Measurements from ENCODE around the gene ACTN3. TPM values are rescaled to one million over a fixed set of nuclear protein-coding genes. Genes with fewer than 3 reads are reported as not detected.

ACTN3 gene
- total RNA-seq, 1 donor from 2014 or later, result not detected

DNA sequence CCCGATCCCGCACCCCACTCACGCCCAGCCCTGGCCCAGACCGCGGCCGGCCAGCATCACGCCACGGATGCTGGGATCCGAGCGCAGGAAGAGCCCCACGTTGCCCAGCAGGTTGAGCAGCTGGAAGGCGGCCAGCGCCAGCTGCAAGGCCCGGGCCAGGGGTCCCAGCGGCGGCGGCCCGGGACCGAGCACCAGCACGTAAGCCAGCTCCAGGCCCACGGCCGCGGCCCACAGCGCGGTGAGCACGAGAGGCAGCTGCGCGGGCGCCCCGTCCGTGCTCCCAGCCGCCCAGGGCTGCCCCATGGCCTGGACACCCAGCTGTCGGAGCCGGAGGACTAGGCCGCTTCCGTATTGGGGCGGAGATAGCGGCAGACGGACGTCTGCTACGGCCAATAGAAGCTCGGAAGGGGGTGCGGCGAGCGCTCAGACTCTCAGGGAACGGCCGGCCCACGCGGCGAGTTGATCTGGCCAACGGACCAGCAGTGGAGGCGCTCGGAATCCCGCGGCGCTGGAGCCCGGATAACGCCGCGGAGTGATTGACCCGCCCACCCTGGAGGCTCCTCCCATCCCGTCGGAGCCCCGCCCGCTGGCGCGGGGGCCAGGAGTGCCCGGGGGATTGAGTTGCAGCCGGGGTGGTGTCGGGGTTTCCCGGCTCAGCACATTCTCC lies 869 bp upstream of the ACTN3 start, which contains the start of gene ZDHHC24:
Gene ZDHHC24 (minus strand): TSS at position 348 of the 667 bp plus-strand sequence. CDS start 45 bp downstream, at position 303.
- TF ChIP-seq, protein P1, sequence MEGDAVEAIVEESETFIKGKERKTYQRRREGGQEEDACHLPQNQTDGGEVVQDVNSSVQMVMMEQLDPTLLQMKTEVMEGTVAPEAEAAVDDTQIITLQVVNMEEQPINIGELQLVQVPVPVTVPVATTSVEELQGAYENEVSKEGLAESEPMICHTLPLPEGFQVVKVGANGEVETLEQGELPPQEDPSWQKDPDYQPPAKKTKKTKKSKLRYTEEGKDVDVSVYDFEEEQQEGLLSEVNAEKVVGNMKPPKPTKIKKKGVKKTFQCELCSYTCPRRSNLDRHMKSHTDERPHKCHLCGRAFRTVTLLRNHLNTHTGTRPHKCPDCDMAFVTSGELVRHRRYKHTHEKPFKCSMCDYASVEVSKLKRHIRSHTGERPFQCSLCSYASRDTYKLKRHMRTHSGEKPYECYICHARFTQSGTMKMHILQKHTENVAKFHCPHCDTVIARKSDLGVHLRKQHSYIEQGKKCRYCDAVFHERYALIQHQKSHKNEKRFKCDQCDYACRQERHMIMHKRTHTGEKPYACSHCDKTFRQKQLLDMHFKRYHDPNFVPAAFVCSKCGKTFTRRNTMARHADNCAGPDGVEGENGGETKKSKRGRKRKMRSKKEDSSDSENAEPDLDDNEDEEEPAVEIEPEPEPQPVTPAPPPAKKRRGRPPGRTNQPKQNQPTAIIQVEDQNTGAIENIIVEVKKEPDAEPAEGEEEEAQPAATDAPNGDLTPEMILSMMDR (IDR thresholded peaks at IDR 0.05; ENCODE audit: insufficient read depth, low read depth, low read length), result no peak
- no peak for TF ChIP-seq EZH2 (IDR thresholded peaks at IDR 0.05; ENCODE audit: insufficient read depth, low read length)
- Mint-ChIP-seq H3K9me3 (ENCODE audit: unreplicated experiment) (no peaks in the 10 kb centered on the region), H3K4me1 (ENCODE audit: low read depth, unreplicated experiment) (peaks cover 6% of the 10 kb centered on the region), H3K27me3 (ENCODE audit: low read depth, unreplicated experiment) (peaks cover 27% of the 10 kb centered on the region), H3K4me3 (ENCODE audit: unreplicated experiment) (peak within 1 kb of the TSS; percentile 86), H3K36me3 (ENCODE audit: low read depth, unreplicated experiment) (peaks cover 12% of the 10 kb centered on the region), H3K27ac (ENCODE audit: unreplicated experiment) (peak within 1 kb of the TSS; percentile 86)
- H3K4me1 ChIP-seq (ENCODE audit: insufficient read depth, low read length), result peaks cover 28% of the 10 kb centered on the region
- peak within 1 kb of the TSS; percentile 78 for H2AFZ ChIP-seq (ENCODE audit: low read depth, low read length)
- peak; percentile 23 for FAIRE-seq
- H3K27me3 ChIP-seq (ENCODE audit: insufficient read depth, low read length), result peaks cover 2% of the 10 kb centered on the region
- H3K9me3 ChIP-seq (ENCODE audit: insufficient read depth, low read depth, low read length), result no peaks in the 10 kb centered on the region
- peak within 1 kb of the TSS; percentile 57 for H3K27ac ChIP-seq (ENCODE audit: low read depth, low read length)
- peak within 1 kb of the TSS; percentile 88 for H3K4me2 ChIP-seq (ENCODE audit: low read length)
- H3K9ac ChIP-seq (ENCODE audit: low read length), result peak within 1 kb of the TSS; percentile 84
- peak; percentile 91 for DNase-seq (ENCODE audit: low read depth)
- H3K36me3 ChIP-seq (ENCODE audit: insufficient read depth, low read length), result no peaks in the 10 kb centered on the region
- H3K79me2 ChIP-seq (ENCODE audit: insufficient read depth, low read length), result no peaks in the 10 kb centered on the region
- peaks cover 7% of the 10 kb centered on the region for H4K20me1 ChIP-seq (ENCODE audit: insufficient read depth, low read length)
- H3K4me3 ChIP-seq (ENCODE audit: insufficient read depth, low read depth, low read length), result peak within 1 kb of the TSS; percentile 66

- Histone ChIP-seq H3K4me1 (ENCODE audit: insufficient read depth, low read length) (peaks cover 28% of the 10 kb centered on the region), H3K27ac (ENCODE audit: low read depth, low read length) (no peak overlapping the region), H3K4me3 (ENCODE audit: insufficient read depth, low read depth, low read length) (no peak overlapping the region), H3K9ac (ENCODE audit: low read length) (no peak overlapping the region), H3K9me3 (ENCODE audit: insufficient read depth, low read depth, low read length) (no peaks in the 10 kb centered on the region), H3K4me2 (ENCODE audit: low read length) (peak overlapping the region; percentile 88), H3K36me3 (ENCODE audit: insufficient read depth, low read length) (no peaks in the 10 kb centered on the region), H3K27me3 (ENCODE audit: insufficient read depth, low read length) (peaks cover 2% of the 10 kb centered on the region), H3K79me2 (ENCODE audit: insufficient read depth, low read length) (no peaks in the 10 kb centered on the region), H2AFZ (ENCODE audit: low read depth, low read length) (no peak overlapping the region), H4K20me1 (ENCODE audit: insufficient read depth, low read length) (peaks cover 7% of the 10 kb centered on the region)
- Mint-ChIP-seq H3K27me3 (ENCODE audit: low read depth, unreplicated experiment) (peaks cover 30% of the 10 kb centered on the region), H3K27ac (ENCODE audit: unreplicated experiment) (no peak overlapping the region), H3K9me3 (ENCODE audit: unreplicated experiment) (no peaks in the 10 kb centered on the region), H3K36me3 (ENCODE audit: low read depth, unreplicated experiment) (peaks cover 8% of the 10 kb centered on the region), H3K4me3 (ENCODE audit: unreplicated experiment) (peak overlapping the region; percentile 34), H3K4me1 (ENCODE audit: low read depth, unreplicated experiment) (peaks cover 5% of the 10 kb centered on the region)
- FAIRE-seq (no peak), DNase-seq (ENCODE audit: low read depth) (no peak)
- TF ChIP-seq, protein P1 (IDR thresholded peaks at IDR 0.05; ENCODE audit: insufficient read depth, low read depth, low read length), result no peak
- no peak for TF ChIP-seq EZH2 (IDR thresholded peaks at IDR 0.05; ENCODE audit: insufficient read depth, low read length)
These were observed 411 bp downstream of the ACTN3 start for GRCh38 chr11:66546966-66547661.

Measured in astrocyte (in vitro differentiated cells and primary cell).